Kidney (tissue), 14 donors: ENCODE results near the gene CD2AP. TPM values are rescaled to one million over a fixed set of nuclear protein-coding genes. Genes with fewer than 3 reads are reported as not detected.

ENCODE experiments used
- DNase-seq, 5 donors: peaks; one replicate each; pipeline ENCODE4 v3.0.0-alpha.2; 2013 to 2020
- FAIRE-seq: peaks from 2 replicates; lab custom pipeline; 2012; peaks lifted over from hg19 to GRCh38; lab: Jason Lieb, UNC
- H3K27ac ChIP-seq, 2 donors: one replicate each; pipeline ENCODE4 v1.7.0; 2013; ENCODE audit warnings: low read depth in 2 of 2, low read length in 2 of 2, inconsistent platforms in 1 of 2
- H3K27me3 ChIP-seq: one replicate; pipeline ENCODE4 v1.7.1; 2013; ENCODE audit warnings: low read length, inconsistent platforms; ENCODE audit not compliant: control insufficient read depth, insufficient read depth
- H3K36me3 ChIP-seq, 3 donors: one replicate each; pipeline versions ENCODE4 v1.7.0 to v1.7.1; 2013; ENCODE audit warnings: low read length in 3 of 3, control low read depth in 1 of 3, inconsistent platforms in 1 of 3; ENCODE audit not compliant: insufficient read depth in 3 of 3, control insufficient read depth in 2 of 3
- H3K4me1 ChIP-seq, 3 donors: one replicate each; pipeline versions ENCODE4 v1.7.0 to v1.7.1; 2013; ENCODE audit warnings: low read length in 3 of 3, inconsistent platforms in 1 of 3, low read depth in 1 of 3; ENCODE audit not compliant: control insufficient read depth in 2 of 3, insufficient read depth in 2 of 3
- H3K4me3 ChIP-seq, 3 donors: one replicate each; pipeline versions ENCODE4 v1.7.0 to v1.8.1; 2013; ENCODE audit warnings: low read length in 3 of 3, control low read depth in 1 of 3, inconsistent platforms in 1 of 3
- H3K9ac ChIP-seq, 3 donors: one replicate each; pipeline versions ENCODE4 v1.7.0 to v1.7.1; 2013; ENCODE audit warnings: low read length in 3 of 3, control low read depth in 1 of 3, inconsistent platforms in 1 of 3
- H3K9me3 ChIP-seq, 3 donors: one replicate each; pipeline versions ENCODE4 v1.7.0 to v1.7.1; 2013; ENCODE audit warnings: low read length in 3 of 3, control low read depth in 1 of 3, inconsistent platforms in 1 of 3; ENCODE audit not compliant: control insufficient read depth in 2 of 3, insufficient read depth in 1 of 3
- intact Hi-C: fragments of 100-400 bp; cut with DNase I; formaldehyde crosslinking; loops from one replicate; pipeline ENCODE4 v1.11.1; 2022
- polyA plus RNA-seq: library from polyadenylated mRNA; stranded (reverse); fragments of 350-450 nt; fragmentation: Illumina TruSeq; extraction: RNeasy Lipid Tissue Mini Kit (QIAGEN cat#74804); gene quantifications from one replicate; pipeline ENCODE4 v1.2.3, GENCODE V29; 2014; ENCODE audit warnings: low read depth, low replicate concordance; ENCODE audit not compliant: insufficient read depth
- total RNA-seq: library from RNA; stranded (reverse); fragmentation: NEBNext Ultra II Directional; extraction: Animal tissue kit (Norgen Biotek cat#: 25700); gene quantifications from one replicate; pipeline ENCODE4 v1.2.1, GENCODE V29; 2021
- TF ChIP-seq, protein P1 (sequence below): IDR thresholded peaks from 3 replicates; pipeline ENCODE4 v1.5.1; 2012; ENCODE audit warnings: mild to moderate bottlenecking, moderate library complexity, borderline replicate concordance; ENCODE audit not compliant: insufficient read depth; ENCODE audit errors: extremely low read depth
- donor health status: control.
- donor health status: control.
- donor health status: control.
- donor health status: control.
- donor health status: control.
- donor health status: DM: yes; HTN: yes; CAD: no.
- donor health status: Normal renal cell carcinoma (clear cell type).

The CD2AP gene
- total and polyA plus RNA-seq, 2 donors from 2014 or later: 19.5 to 87.6 TPM

- no peak overlapping the region for H3K4me3 ChIP-seq
- TF ChIP-seq, protein P1, sequence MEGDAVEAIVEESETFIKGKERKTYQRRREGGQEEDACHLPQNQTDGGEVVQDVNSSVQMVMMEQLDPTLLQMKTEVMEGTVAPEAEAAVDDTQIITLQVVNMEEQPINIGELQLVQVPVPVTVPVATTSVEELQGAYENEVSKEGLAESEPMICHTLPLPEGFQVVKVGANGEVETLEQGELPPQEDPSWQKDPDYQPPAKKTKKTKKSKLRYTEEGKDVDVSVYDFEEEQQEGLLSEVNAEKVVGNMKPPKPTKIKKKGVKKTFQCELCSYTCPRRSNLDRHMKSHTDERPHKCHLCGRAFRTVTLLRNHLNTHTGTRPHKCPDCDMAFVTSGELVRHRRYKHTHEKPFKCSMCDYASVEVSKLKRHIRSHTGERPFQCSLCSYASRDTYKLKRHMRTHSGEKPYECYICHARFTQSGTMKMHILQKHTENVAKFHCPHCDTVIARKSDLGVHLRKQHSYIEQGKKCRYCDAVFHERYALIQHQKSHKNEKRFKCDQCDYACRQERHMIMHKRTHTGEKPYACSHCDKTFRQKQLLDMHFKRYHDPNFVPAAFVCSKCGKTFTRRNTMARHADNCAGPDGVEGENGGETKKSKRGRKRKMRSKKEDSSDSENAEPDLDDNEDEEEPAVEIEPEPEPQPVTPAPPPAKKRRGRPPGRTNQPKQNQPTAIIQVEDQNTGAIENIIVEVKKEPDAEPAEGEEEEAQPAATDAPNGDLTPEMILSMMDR: no peak
- intact Hi-C loops: no loop called here
- no peak overlapping the region for H3K9ac ChIP-seq
- no peaks in the 10 kb centered on the region for H3K9me3 ChIP-seq
- H3K36me3 ChIP-seq: no peaks in the 10 kb centered on the region
- H3K4me1 ChIP-seq: peaks cover 0 to 12% (median 5%) of the 10 kb centered on the region in 3 donors
- H3K27me3 ChIP-seq: no peaks in the 10 kb centered on the region
- no peak overlapping the region for H3K27ac ChIP-seq
- DNase-seq (no peak), FAIRE-seq (peak; percentile 67)
Measured at GRCh38 chr6:47464052-47464451, 13.5 kb upstream of the CD2AP start.

GRCh38 chr6:47465117-47465516, 12.5 kb upstream of the CD2AP start:
- no peaks in the 10 kb centered on the region for H3K36me3 ChIP-seq
- H3K9me3 ChIP-seq: no peaks in the 10 kb centered on the region
- no peak overlapping the region for H3K9ac ChIP-seq
- DNase-seq (no peak), FAIRE-seq (no peak)
- H3K27me3 ChIP-seq: no peaks in the 10 kb centered on the region
- intact Hi-C loops: no loop called here
- TF ChIP-seq, protein P1: no peak
- H3K27ac ChIP-seq: no peak overlapping the region
- peaks cover 0 to 8% (median 2%) of the 10 kb centered on the region in 3 donors for H3K4me1 ChIP-seq
- H3K4me3 ChIP-seq: no peak overlapping the region

GRCh38 chr6:47471911-47472310, 5.7 kb upstream of the CD2AP start:
- intact Hi-C loops: no loop called here
- no peak for FAIRE-seq
- H3K9me3 ChIP-seq: peaks cover 0 to 1% (median 0%) of the 10 kb centered on the region in 3 donors

More at GRCh38 chr6:47471911-47472310, 5.7 kb upstream of the CD2AP start:
- TF ChIP-seq, protein P1: no peak
- no peak overlapping the region for H3K27ac ChIP-seq
- no peak overlapping the region for H3K9ac ChIP-seq
- H3K4me1 ChIP-seq: no peaks in the 10 kb centered on the region
- DNase-seq: no peak
- H3K27me3 ChIP-seq: no peaks in the 10 kb centered on the region
- no peaks in the 10 kb centered on the region for H3K36me3 ChIP-seq
- no peak overlapping the region for H3K4me3 ChIP-seq
